HepG2 (cell line): ENCODE results near the gene NRP1. TPM values are rescaled to one million over a fixed set of nuclear protein-coding genes. Genes with fewer than 3 reads are reported as not detected.

ENCODE experiments used
- ATAC-seq: fragments of 200-7000 bp; cut with Tn5 transposase; 3 replicates; pipeline ENCODE4 v1.9.1; 2020; ENCODE audit warnings: mild to moderate bottlenecking, moderate library complexity
- BruUV-seq: library from RNA; stranded (reverse); fragments of 400-500 nt; replicated peaks from 2 replicates; lab custom pipeline; 2021; lab: Mats Ljungman, UMichigan
- CTCF ChIA-PET: fragments of 300-600 bp; formaldehyde crosslinking; extraction: SDS; loops from one replicate; lab custom pipeline; 2021; ENCODE audit warnings: low total read pairs, inconsistent platforms, low intra/inter-chr PET ratio; lab: Yijun Ruan, JAX
- POLR2A ChIA-PET: fragments of 350-600 bp; sonication (Branson Sonifier 250); formaldehyde crosslinking; loops from one replicate; lab custom pipeline; 2020; ENCODE audit warnings: antibody characterized with exemption, inconsistent platforms; lab: Yijun Ruan, JAX
- DNase-seq: peaks from one replicate; pipeline ENCODE4 v3.0.0-alpha.2; 2015; ENCODE audit warnings: low spot score
- FAIRE-seq: peaks from 3 replicates; lab custom pipeline; 2011; peaks lifted over from hg19 to GRCh38; lab: Jason Lieb, UNC
- H2AFZ ChIP-seq: one replicate; pipeline ENCODE4 v1.6.1; 2011; ENCODE audit warnings: low read length, inconsistent platforms
- H3K27ac ChIP-seq: fragments of 300-600 bp; 3 replicates; pipeline ENCODE4 v1.8.0; 2011; ENCODE audit warnings: mixed run types, mild to moderate bottlenecking, mixed read lengths, low read length, inconsistent platforms; ENCODE audit not compliant: insufficient read depth; ENCODE audit errors: extremely low read length
- H3K27me3 ChIP-seq, 2 experiments: fragments of 200-600 bp in 1 of 2; 2 replicates in 1 of 2; 3 replicates in 1 of 2; pipeline versions ENCODE4 v1.6.0 to v1.8.0; 2011; ENCODE audit warnings: low read length in 2 of 2, mild to moderate bottlenecking in 2 of 2, moderate library complexity in 2 of 2, inconsistent platforms in 1 of 2; ENCODE audit not compliant: insufficient read depth in 2 of 2, control insufficient read depth in 1 of 2
- H3K36me3 ChIP-seq, 2 experiments: fragments of 200-600 bp in 1 of 2; replicated peaks in 1 of 2; 2 replicates in 1 of 2; 3 replicates in 1 of 2; pipeline versions ENCODE4 v1.5.1 to v1.8.0; 2011; ENCODE audit warnings: low read length in 2 of 2, inconsistent platforms in 1 of 2; ENCODE audit not compliant: insufficient read depth in 2 of 2, control insufficient read depth in 1 of 2
- H3K4me1 ChIP-seq: 2 replicates; pipeline ENCODE4 v1.5.1; 2012; ENCODE audit warnings: low read length, inconsistent platforms; ENCODE audit not compliant: insufficient read depth
- H3K4me2 ChIP-seq: 2 replicates; pipeline ENCODE4 v1.6.0; 2011; ENCODE audit warnings: low read depth, low read length, inconsistent platforms
- H3K4me3 ChIP-seq, 3 experiments: fragments of 200-600 bp in 1 of 3; sonication (generic), shearing (Covaris generic) in 1 of 3; replicated peaks in 1 of 3; 2 replicates each; pipeline ENCODE4 v1.5.1; 2011 to 2016; ENCODE audit warnings: low read length in 3 of 3, inconsistent platforms in 2 of 3, low read depth in 2 of 3, mild to moderate bottlenecking in 2 of 3, control low read depth in 1 of 3, mixed read lengths in 1 of 3; ENCODE audit not compliant: insufficient read depth in 1 of 3
- H3K79me2 ChIP-seq: one replicate; pipeline ENCODE4 v1.6.1; 2011; ENCODE audit warnings: low read length, inconsistent platforms; ENCODE audit not compliant: insufficient read depth
- H3K9ac ChIP-seq: 2 replicates; pipeline ENCODE4 v1.6.0; 2011; ENCODE audit warnings: mild to moderate bottlenecking, low read depth, low read length, inconsistent platforms; ENCODE audit not compliant: insufficient read depth
- H3K9me3 ChIP-seq: 2 replicates; pipeline ENCODE4 v1.5.1; 2012; ENCODE audit warnings: mild to moderate bottlenecking, low read length
- H4K20me1 ChIP-seq: 2 replicates; pipeline ENCODE4 v1.6.0; 2011; ENCODE audit warnings: inconsistent platforms, mild to moderate bottlenecking, low read length, moderate library complexity; ENCODE audit not compliant: insufficient read depth
- CEBPB ChIP-seq: IDR thresholded peaks from 2 replicates; pipeline ENCODE4 v1.6.1; 2011; ENCODE audit warnings: low read depth, low read length, improper control_type of control experiment, borderline replicate concordance
- CERS6 ChIP-seq: sonication (generic); formaldehyde crosslinking; IDR thresholded peaks from 2 replicates; pipeline ENCODE4 v1.5.0; 2020; ENCODE audit warnings: missing genetic modification reagents
- FOXO1 ChIP-seq: sonication (generic); formaldehyde crosslinking; IDR thresholded peaks from 2 replicates; pipeline ENCODE4 v1.4.0; 2020; ENCODE audit warnings: missing genetic modification reagents
- HNF4A ChIP-seq: sonication (generic); formaldehyde crosslinking; IDR thresholded peaks from 2 replicates; pipeline ENCODE4 v1.4.0; 2020; ENCODE audit warnings: missing genetic modification reagents
- HNRNPH1 ChIP-seq: fragments of 200-400 bp; formaldehyde crosslinking; optimal IDR thresholded peaks from 2 replicates; pipeline ENCODE3; 2017; ENCODE audit warnings: mild to moderate bottlenecking, low read depth, low read length
- HOXA3 ChIP-seq: sonication (generic); formaldehyde crosslinking; IDR thresholded peaks from 2 replicates; pipeline ENCODE4 v1.5.0; 2020; ENCODE audit warnings: missing genetic modification reagents
- HOXA5 ChIP-seq: sonication (generic); formaldehyde crosslinking; IDR thresholded peaks from 2 replicates; pipeline ENCODE4 v1.4.0; 2020; ENCODE audit warnings: missing genetic modification reagents
- IKZF1 ChIP-seq: fragments of 450-650 bp; IDR thresholded peaks from 2 replicates; pipeline ENCODE4 v1.7.1; 2016
- MED1 ChIP-seq: sonication (generic); formaldehyde crosslinking; IDR thresholded peaks from 2 replicates; pipeline ENCODE4 v1.4.0; 2020; ENCODE audit warnings: missing genetic modification reagents
- POGZ ChIP-seq: sonication (generic); formaldehyde crosslinking; IDR thresholded peaks from 2 replicates; pipeline ENCODE4 v1.4.0; 2020; ENCODE audit warnings: mild to moderate bottlenecking, missing genetic modification reagents
- RXRB ChIP-seq: IDR thresholded peaks from 2 replicates; pipeline ENCODE4 v1.6.1; 2016; ENCODE audit warnings: borderline replicate concordance, missing genetic modification reagents, missing compliant biosample characterization
- SMARCE1 ChIP-seq: fragments of 450-650 bp; IDR thresholded peaks from 2 replicates; pipeline ENCODE4 v1.6.1; 2017; ENCODE audit warnings: borderline replicate concordance
- SNRNP70 ChIP-seq: fragments of 200-400 bp; formaldehyde crosslinking; IDR thresholded peaks from 2 replicates; pipeline ENCODE4 v1.6.1; 2017; ENCODE audit warnings: mild to moderate bottlenecking, low read depth, low read length, moderate library complexity
- SOX5 ChIP-seq: IDR thresholded peaks from 2 replicates; pipeline ENCODE4 v1.6.1; 2016; ENCODE audit warnings: borderline replicate concordance
- TEAD3 ChIP-seq: optimal IDR thresholded peaks from 2 replicates; pipeline ENCODE3; 2016; ENCODE audit warnings: borderline replicate concordance
- ZBTB43 ChIP-seq: sonication (generic); formaldehyde crosslinking; conservative IDR thresholded peaks from 2 replicates; pipeline ENCODE4 v1.4.0; 2020; ENCODE audit warnings: missing genetic modification reagents
- ZNF232 ChIP-seq: sonication (generic); formaldehyde crosslinking; IDR thresholded peaks from 2 replicates; pipeline ENCODE4 v1.4.0; 2020; ENCODE audit warnings: missing genetic modification reagents, borderline replicate concordance
- ZNF282 ChIP-seq: fragments of 450-650 bp; IDR thresholded peaks from 2 replicates; pipeline ENCODE4 v1.6.1; 2018; ENCODE audit not compliant: partially characterized antibody
- ZNF577 ChIP-seq: sonication (generic); formaldehyde crosslinking; IDR thresholded peaks from 2 replicates; pipeline ENCODE4 v1.4.0; 2020; ENCODE audit warnings: mild to moderate bottlenecking, low read depth, missing genetic modification reagents, borderline replicate concordance
- ZNF784 ChIP-seq: sonication (generic); formaldehyde crosslinking; IDR thresholded peaks from 2 replicates; pipeline ENCODE4 v1.5.1; 2020; ENCODE audit warnings: missing genetic modification reagents, mild to moderate bottlenecking, borderline replicate concordance
- ZNF878 ChIP-seq: sonication (generic); formaldehyde crosslinking; IDR thresholded peaks from 2 replicates; pipeline ENCODE4 v1.8.1; 2023; ENCODE audit warnings: mild to moderate bottlenecking, missing genetic modification reagents, moderate library complexity
- WGBS: methylation state at CpG from one replicate; pipeline ENCODE4 v1.1.6; 2017; ENCODE audit warnings: low lambda C conversion rate; 5-methylcytosine and 5-hydroxymethylcytosine counted together
- in situ Hi-C: cut with HindIII; loops from 2 replicates; pipeline ENCODE4 v1.10.0; 2017; ENCODE audit warnings: low pct_unique_long_range_greater_than_20kb; ENCODE audit not compliant: extremely low pct_ligation_motif_present
- intact Hi-C: fragments of 100-400 bp; cut with micrococcal nuclease; formaldehyde crosslinking; loops from one replicate; pipeline ENCODE4 v1.10.0; 2022; ENCODE audit not compliant: unreplicated experiment
- polyA plus RNA-seq, 8 experiments: library from polyadenylated mRNA; depleted of rRNA in 3 of 8; stranded (reverse) in 7 of 8; unstranded in 1 of 8; fragments of >200 nt; fragmentation: Illumina TruSeq in 4 of 8; extraction: Trizol in 4 of 8; gene quantifications; 2 replicates each; pipeline versions ENCODE4 v1.2.1 to v1.2.3, GENCODE V29; 2011 to 2016; ENCODE audit warnings: low read depth in 4 of 8, missing spikeins in 1 of 8, mixed read lengths in 1 of 8; ENCODE audit not compliant: insufficient read depth in 1 of 8
- total RNA-seq, 5 experiments: library from RNA; depleted of rRNA; stranded (reverse); fragments of >200 nt; fragmentation: Illumina TruSeq; extraction: Trizol; gene quantifications; 2 replicates each; pipeline ENCODE4 v1.2.3, GENCODE V29; 2016; ENCODE audit warnings: low read depth in 1 of 5
- TF ChIP-seq, protein P1 (sequence below): sonication (generic); formaldehyde crosslinking; IDR thresholded peaks from 2 replicates; pipeline ENCODE4 v1.4.0; 2020; ENCODE audit warnings: missing genetic modification reagents

NRP1 gene
- total and polyA plus RNA-seq, 2 of the 13 experiments (the other 11 are each of a cell fraction or from before 2014, with no cell fraction given) = 5.3 to 5.8 TPM

DNA sequence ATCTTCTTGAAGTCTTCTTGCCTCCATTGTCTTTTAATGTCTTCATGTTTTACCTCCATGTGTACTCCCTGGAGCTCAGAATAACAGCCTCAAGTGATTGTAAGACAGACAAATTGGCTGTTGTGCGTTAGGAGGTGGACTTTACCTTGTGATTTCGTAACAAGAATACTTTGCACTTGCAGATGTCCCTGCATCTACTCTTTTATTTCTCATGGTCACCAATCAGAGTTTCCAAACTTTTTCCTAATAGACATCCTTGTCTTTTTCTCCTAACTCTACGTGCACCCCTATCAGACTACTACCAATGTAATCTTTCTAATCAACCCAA lies 172.3 kb downstream of the NRP1 start:
- no peaks in the 10 kb centered on the region for H3K79me2 ChIP-seq
- H3K4me3 ChIP-seq = no peak overlapping the region
- no peaks in the 10 kb centered on the region for H3K27me3 ChIP-seq
- DNase-seq (peak; percentile 39), ATAC-seq (no peak; the same call in 2 of the 3 replicates), FAIRE-seq (peak; percentile 66)
- ChIA-PET POLR2A (interaction anchor here (1.2 to 2.1 kb wide), 3 partner anchors 16 to 182 kb away, joined by 3 to 4 read pairs (median 4); no protein-coding TSS in a partner anchor), CTCF (no interaction called here)
- no TSS peak for BruUV-seq
- no peaks in the 10 kb centered on the region for H4K20me1 ChIP-seq
- in situ Hi-C loops (no loop called here), intact Hi-C loops (no loop called here)
- H3K9ac ChIP-seq = no peak overlapping the region
- H3K36me3 ChIP-seq = no peaks in the 10 kb centered on the region
- H3K9me3 ChIP-seq = no peaks in the 10 kb centered on the region
- peak overlapping the region; percentile 28; the same call in 1 of the 2 replicates for H3K4me2 ChIP-seq
- H2AFZ ChIP-seq = no peak overlapping the region
- no peak overlapping the region for H3K27ac ChIP-seq
- H3K4me1 ChIP-seq = peaks cover 58% of the 10 kb centered on the region
- WGBS = 13% methylated on average over 3 of the region's 3 CpGs
- TF ChIP-seq RXRB (0 out of 2 replicates have a peak, but pooled peaks have one; percentile 22), CERS6 (no peak), ZBTB43 (CRISPR knock-in tag) (0 out of 2 replicates have a peak, but pooled peaks have one; percentile 31), TEAD3 (CRISPR knock-in tag) (peak; percentile 38), SOX5 (CRISPR knock-in tag) (peak; percentile 56; the same call in 1 of the 2 replicates), SMARCE1 (no peak), HOXA5 (CRISPR knock-in tag) (0 out of 2 replicates have a peak, but pooled peaks have one; percentile 52), FOXO1 (CRISPR knock-in tag) (peak; percentile 37; the same call in 1 of the 2 replicates), ZNF878 (CRISPR knock-in tag) (no peak), ZNF784 (CRISPR knock-in tag) (0 out of 2 replicates have a peak, but pooled peaks have one; percentile 25), POGZ (peak; percentile 42; the same call in 1 of the 2 replicates), MED1 (CRISPR knock-in tag) (0 out of 2 replicates have a peak, but pooled peaks have one; percentile 44), HNF4A (CRISPR knock-in tag) (peak; percentile 91), SNRNP70 (no peak), ZNF282 (no peak), HOXA3 (0 out of 2 replicates have a peak, but pooled peaks have one; percentile 18), HNRNPH1 (no peak), ZNF577 (CRISPR knock-in tag) (no peak), CEBPB (peak; percentile 57; the same call in 1 of the 2 replicates), IKZF1 (no peak), ZNF232 (CRISPR knock-in tag) (peak; percentile 69; the same call in 1 of the 2 replicates)
- TF ChIP-seq, protein P1, sequence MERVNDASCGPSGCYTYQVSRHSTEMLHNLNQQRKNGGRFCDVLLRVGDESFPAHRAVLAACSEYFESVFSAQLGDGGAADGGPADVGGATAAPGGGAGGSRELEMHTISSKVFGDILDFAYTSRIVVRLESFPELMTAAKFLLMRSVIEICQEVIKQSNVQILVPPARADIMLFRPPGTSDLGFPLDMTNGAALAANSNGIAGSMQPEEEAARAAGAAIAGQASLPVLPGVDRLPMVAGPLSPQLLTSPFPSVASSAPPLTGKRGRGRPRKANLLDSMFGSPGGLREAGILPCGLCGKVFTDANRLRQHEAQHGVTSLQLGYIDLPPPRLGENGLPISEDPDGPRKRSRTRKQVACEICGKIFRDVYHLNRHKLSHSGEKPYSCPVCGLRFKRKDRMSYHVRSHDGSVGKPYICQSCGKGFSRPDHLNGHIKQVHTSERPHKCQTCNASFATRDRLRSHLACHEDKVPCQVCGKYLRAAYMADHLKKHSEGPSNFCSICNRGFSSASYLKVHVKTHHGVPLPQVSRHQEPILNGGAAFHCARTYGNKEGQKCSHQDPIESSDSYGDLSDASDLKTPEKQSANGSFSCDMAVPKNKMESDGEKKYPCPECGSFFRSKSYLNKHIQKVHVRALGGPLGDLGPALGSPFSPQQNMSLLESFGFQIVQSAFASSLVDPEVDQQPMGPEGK = 0 out of 2 replicates have a peak, but pooled peaks have one; percentile 17
